ENCODE data around the gene CCS. TPM values are rescaled to one million over a fixed set of nuclear protein-coding genes. Genes with fewer than 3 reads are reported as not detected.

CCS gene
- polyA plus RNA-seq, 1 experiment = 36.4 TPM

DNA sequence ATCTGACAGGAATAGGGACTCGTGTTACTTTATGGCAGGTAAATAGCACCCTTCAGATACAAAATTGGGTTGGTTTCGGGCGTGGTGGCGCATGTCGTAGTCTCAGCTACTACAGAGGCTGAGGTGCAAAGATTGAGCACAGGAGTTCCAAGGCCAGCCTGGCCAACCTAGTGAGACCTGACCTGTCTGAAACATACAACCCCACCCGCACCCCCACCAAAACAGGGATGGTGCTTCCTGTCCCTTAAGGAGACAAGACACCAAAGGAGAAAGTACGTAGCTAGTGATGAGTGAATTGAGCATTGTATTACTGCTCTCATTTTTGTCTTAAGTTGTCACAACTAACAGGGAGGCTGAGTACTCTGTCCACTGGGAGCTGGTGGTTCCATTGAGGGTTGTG lies 59.7 kb downstream of the CCS start:
- TF ChIP-seq, protein P1, sequence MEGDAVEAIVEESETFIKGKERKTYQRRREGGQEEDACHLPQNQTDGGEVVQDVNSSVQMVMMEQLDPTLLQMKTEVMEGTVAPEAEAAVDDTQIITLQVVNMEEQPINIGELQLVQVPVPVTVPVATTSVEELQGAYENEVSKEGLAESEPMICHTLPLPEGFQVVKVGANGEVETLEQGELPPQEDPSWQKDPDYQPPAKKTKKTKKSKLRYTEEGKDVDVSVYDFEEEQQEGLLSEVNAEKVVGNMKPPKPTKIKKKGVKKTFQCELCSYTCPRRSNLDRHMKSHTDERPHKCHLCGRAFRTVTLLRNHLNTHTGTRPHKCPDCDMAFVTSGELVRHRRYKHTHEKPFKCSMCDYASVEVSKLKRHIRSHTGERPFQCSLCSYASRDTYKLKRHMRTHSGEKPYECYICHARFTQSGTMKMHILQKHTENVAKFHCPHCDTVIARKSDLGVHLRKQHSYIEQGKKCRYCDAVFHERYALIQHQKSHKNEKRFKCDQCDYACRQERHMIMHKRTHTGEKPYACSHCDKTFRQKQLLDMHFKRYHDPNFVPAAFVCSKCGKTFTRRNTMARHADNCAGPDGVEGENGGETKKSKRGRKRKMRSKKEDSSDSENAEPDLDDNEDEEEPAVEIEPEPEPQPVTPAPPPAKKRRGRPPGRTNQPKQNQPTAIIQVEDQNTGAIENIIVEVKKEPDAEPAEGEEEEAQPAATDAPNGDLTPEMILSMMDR (IDR thresholded peaks at IDR 0.05; ENCODE audit: insufficient read depth, low read depth, low read length) = no peak
- H3K4me3 ChIP-seq (ENCODE audit: low read depth, low read length) = no peak overlapping the region
- no peaks in the 10 kb centered on the region for H3K27me3 ChIP-seq (ENCODE audit: control insufficient read depth, insufficient read depth, low read length)
- POLR2A ChIA-PET = no interaction called here
- H3K36me3 ChIP-seq (ENCODE audit: control insufficient read depth, insufficient read depth, low read length) = no peaks in the 10 kb centered on the region; the same call in 1 of the 2 replicates
- no peak for DNase-seq (ENCODE audit: low read depth)
- CTCF ChIA-PET = interaction anchor here (0.9 to 2.3 kb wide), 5 partner anchors 9 to 75 kb away, joined by 3 to 7 read pairs (median 4); partner anchors contain the start of gene RBM4B

DNA sequence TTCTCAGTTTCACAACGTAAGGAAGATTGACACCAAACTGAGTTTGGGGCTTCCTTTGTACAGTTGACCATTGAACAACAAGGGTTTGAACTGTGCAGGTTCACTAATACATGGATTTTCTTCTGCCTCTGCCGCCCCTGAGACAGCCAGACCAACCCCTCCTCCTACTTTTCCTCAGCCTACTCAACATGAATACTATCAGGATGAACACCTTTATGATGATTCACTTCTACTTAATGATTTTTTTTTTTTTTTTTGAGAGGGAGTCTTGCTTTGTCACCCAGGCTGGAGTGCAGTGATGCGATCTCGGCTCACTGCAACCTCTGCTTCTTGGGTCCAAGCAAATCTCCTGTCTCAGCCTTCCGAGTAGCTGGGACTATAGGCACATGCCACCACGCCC lies 60.1 kb downstream of the CCS start:
- TF ChIP-seq, protein P1 (IDR thresholded peaks at IDR 0.05; ENCODE audit: insufficient read depth, low read depth, low read length) = no peak
- CTCF ChIA-PET = interaction anchor here (0.9 to 2.3 kb wide), 5 partner anchors 9 to 76 kb away, joined by 3 to 7 read pairs (median 4); partner anchors contain the start of gene RBM4B
- Histone ChIP-seq H3K27me3 (ENCODE audit: control insufficient read depth, insufficient read depth, low read length) (no peaks in the 10 kb centered on the region), H3K4me3 (ENCODE audit: low read depth, low read length) (no peak overlapping the region), H3K36me3 (ENCODE audit: control insufficient read depth, insufficient read depth, low read length) (no peaks in the 10 kb centered on the region; the same call in 1 of the 2 replicates)
- POLR2A ChIA-PET = no interaction called here
- no peak for DNase-seq (ENCODE audit: low read depth)

Small RNA genes within 50 kb of the gene (small RNA-seq; reads per million reads assigned to genes)
- not detected for gene RNU4-39P (ENCODE audit: insufficient read length, low read depth, low replicate concordance)

Other genes starting within 250 kb of the CCS start
- 36.7 and 46.3 TPM in 2 replicates for gene BRMS1, start 248.1 kb upstream of the CCS start, polyA plus RNA-seq (2011; rRNA removed)
- gene B4GAT1, start 245.6 kb upstream of the CCS start, polyA plus RNA-seq (2011; rRNA removed) = 12.7 and 16.8 TPM in 2 replicates
- gene SLC29A2, start 221.4 kb upstream of the CCS start, polyA plus RNA-seq (2011; rRNA removed) = 0.21 and 0.48 TPM in 2 replicates
- gene NPAS4, start 172.2 kb upstream of the CCS start, polyA plus RNA-seq (2011; rRNA removed) = 0.43 and 0.72 TPM in 2 replicates
- 52.7 and 54.5 TPM in 2 replicates for gene MRPL11, start 154.3 kb upstream of the CCS start, polyA plus RNA-seq (2011; rRNA removed)
- gene PELI3, start 126.3 kb upstream of the CCS start, polyA plus RNA-seq (2011; rRNA removed) = 4.9 and 8.0 TPM in 2 replicates
- gene DPP3, start 112.8 kb upstream of the CCS start, polyA plus RNA-seq (2011; rRNA removed) = 49.5 and 85.2 TPM in 2 replicates
- 24.0 and 31.1 TPM in 2 replicates for gene BBS1, start 82.5 kb upstream of the CCS start, polyA plus RNA-seq (2011; rRNA removed)
- gene ZDHHC24, start 47.1 kb upstream of the CCS start, polyA plus RNA-seq (2011; rRNA removed) = 9.1 and 11.9 TPM in 2 replicates
- gene ACTN3, start 46.3 kb upstream of the CCS start, polyA plus RNA-seq (2011; rRNA removed) = not detected in 2 replicates
- 30.4 and 44.0 TPM in 2 replicates for gene CTSF, start 24.6 kb upstream of the CCS start, polyA plus RNA-seq (2011; rRNA removed)
- gene CCDC87, start 122 bp upstream of the CCS start, polyA plus RNA-seq (2011; rRNA removed) = 0.12 and 0.15 TPM in 2 replicates
- 16.9 and 18.6 TPM in 2 replicates for gene RBM14, start 23.4 kb downstream of the CCS start, polyA plus RNA-seq (2011; rRNA removed)
- gene RBM4, start 45.5 kb downstream of the CCS start, polyA plus RNA-seq (2011; rRNA removed) = 183 and 213 TPM in 2 replicates
- gene RBM4B, start 84.7 kb downstream of the CCS start, polyA plus RNA-seq (2011; rRNA removed) = 26.7 and 29.6 TPM in 2 replicates
- gene SPTBN2, start 136.0 kb downstream of the CCS start, polyA plus RNA-seq (2011; rRNA removed) = 0.07 and 0.25 TPM in 2 replicates